ENCODE results near the gene MYH10. TPM values are rescaled to one million over a fixed set of nuclear protein-coding genes. Genes with fewer than 3 reads are reported as not detected.

Gene MYH10
- total RNA-seq, 2 donors from 2014 or later: 48.6 to 56.6 TPM

DNA sequence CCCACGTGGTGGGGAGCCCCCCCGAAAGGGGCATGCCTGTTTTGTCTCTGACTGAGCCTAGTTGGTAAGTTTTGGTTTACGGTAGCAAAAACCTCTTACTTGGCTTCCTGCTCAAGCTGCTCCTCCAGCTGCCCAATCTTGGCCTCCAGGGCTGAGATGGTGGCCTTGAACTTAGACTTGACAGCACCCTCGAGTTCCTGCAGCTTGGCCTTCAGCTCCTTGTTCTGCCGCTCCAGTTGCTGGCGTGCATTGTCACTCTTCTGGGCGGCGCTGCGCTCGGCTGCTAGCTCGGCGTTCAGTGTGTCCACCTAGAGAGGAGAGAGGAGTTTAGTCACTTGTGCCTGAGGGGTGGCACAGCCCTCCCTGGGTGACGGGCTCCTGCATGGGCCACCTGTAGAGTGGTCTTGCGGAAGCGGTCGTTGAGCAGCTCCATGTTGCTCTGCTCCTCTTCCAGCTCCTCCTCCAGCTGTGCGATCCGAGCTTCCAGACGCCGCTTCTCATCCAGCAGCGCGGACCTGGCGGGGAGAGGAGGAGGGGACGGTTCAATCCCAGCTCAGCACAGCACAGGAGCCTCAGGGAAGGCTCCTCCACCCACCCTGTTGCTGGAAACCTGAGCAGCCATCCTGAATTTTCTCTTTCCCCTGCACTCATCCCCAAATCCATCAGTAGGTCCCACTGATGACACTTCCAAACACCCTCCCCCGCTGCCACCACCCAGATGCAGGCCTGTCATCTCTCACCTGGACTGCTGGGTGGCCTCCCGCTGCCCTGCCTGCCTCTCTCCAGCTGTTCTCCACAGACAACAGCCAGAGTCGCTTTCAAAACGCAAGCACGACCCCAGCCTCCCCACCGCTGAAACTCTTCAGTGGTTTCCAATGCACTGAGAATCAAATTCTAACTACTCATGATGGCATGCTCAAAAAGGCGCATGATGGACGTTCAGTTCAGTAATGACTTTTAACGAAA is 150.2 kb downstream of the MYH10 start:
- Histone ChIP-seq H3K36me3 (peaks cover 5 to 8% of the 10 kb centered on the region in 2 donors), H3K4me3 (no peak overlapping the region), H3K27ac (no peak overlapping the region), H3K27me3 (replicated peaks; ENCODE audit: insufficient read depth) (no peaks in the 10 kb centered on the region), H3K4me1 (replicated peaks) (no peaks in the 10 kb centered on the region), H3K9me3 (no peaks in the 10 kb centered on the region)
- WGBS: 90% methylated on average over 33 of the region's 33 CpGs
- intact Hi-C loops (cut with DNase I): no loop called here
- DNase-seq (ENCODE audit: low spot score): no peak
- TF ChIP-seq POLR2A (IDR thresholded peaks at IDR 0.05) (no peak), POLR2AphosphoS5 (IDR thresholded peaks at IDR 0.05) (no peak)
- TF ChIP-seq, protein P1, sequence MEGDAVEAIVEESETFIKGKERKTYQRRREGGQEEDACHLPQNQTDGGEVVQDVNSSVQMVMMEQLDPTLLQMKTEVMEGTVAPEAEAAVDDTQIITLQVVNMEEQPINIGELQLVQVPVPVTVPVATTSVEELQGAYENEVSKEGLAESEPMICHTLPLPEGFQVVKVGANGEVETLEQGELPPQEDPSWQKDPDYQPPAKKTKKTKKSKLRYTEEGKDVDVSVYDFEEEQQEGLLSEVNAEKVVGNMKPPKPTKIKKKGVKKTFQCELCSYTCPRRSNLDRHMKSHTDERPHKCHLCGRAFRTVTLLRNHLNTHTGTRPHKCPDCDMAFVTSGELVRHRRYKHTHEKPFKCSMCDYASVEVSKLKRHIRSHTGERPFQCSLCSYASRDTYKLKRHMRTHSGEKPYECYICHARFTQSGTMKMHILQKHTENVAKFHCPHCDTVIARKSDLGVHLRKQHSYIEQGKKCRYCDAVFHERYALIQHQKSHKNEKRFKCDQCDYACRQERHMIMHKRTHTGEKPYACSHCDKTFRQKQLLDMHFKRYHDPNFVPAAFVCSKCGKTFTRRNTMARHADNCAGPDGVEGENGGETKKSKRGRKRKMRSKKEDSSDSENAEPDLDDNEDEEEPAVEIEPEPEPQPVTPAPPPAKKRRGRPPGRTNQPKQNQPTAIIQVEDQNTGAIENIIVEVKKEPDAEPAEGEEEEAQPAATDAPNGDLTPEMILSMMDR (IDR thresholded peaks at IDR 0.05): no peak

DNA sequence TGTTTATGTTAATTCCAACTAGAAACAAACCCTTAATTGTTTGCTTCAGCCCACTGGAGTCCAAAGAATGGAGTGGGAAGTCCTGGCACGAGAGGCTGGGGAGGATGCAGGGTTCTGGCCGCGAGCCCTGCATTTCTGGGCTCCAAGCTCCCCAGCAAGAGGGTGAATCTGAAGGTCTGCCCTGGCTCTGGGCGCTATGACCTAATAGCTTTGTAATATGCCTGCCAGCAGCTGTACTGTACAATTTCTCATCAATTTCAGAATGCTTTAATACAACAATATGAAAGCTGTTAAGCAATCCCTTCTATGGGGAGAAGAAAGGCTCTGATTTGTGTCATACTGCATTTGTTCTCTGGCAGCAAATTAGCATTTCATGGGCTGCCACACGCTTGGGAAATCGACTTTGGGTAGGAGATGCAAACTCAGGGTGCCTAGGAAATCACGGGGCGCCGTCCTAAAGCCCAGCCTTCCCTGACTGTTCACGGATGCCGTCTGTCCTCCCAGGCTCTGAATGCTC is 151.0 kb downstream of the MYH10 start:
- no peak for DNase-seq (ENCODE audit: low spot score)
- 67% methylated on average over 11 of the region's 11 CpGs for WGBS
- TF ChIP-seq POLR2AphosphoS5 (IDR thresholded peaks at IDR 0.05): no peak
- TF ChIP-seq POLR2A (IDR thresholded peaks at IDR 0.05): no peak
- TF ChIP-seq, protein P1 (IDR thresholded peaks at IDR 0.05): no peak
- H3K27ac ChIP-seq: no peak overlapping the region
- no peaks in the 10 kb centered on the region for H3K9me3 ChIP-seq
- H3K4me1 ChIP-seq (replicated peaks): no peaks in the 10 kb centered on the region
- no peak overlapping the region for H3K4me3 ChIP-seq
- H3K36me3 ChIP-seq: peaks cover 8 to 11% of the 10 kb centered on the region in 2 donors
- H3K27me3 ChIP-seq (replicated peaks; ENCODE audit: insufficient read depth): no peaks in the 10 kb centered on the region
- intact Hi-C loops (cut with DNase I): no loop called here

DNA sequence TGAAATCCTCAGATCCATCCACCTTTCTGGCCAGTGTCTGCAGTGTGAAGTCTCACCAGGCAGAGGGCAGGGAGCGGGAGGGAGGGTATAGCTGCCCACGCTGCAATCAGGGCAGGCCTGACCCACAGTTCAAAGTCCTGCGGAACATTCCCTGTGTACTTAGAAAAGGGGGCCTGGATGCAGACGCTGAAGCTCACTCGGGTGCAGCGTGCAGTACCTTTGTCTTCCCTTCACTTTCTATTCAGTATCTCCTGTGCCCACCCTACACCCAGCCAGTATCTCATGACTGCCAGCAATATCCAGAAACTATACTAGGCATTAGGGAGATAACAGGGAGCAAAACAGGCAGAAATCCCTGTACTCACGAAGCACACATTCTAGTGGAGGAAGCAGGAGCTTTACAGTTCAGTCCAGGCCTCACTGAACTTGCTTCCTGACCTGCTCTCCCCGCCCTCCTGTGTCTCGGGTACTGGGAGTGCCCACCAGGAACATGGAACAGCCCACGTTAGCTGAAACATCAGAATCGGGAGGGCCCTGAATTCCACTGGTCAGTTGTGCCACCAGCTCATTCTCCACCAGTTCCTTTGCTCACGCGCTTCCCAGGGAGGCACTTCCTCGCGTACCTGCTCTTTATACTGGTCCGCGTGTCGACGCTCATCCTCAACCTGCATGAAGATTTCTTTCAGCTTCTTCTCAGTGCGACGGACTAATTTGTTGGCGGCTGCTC is 152.6 kb downstream of the MYH10 start:
- TF ChIP-seq, protein P1 (IDR thresholded peaks at IDR 0.05): no peak
- no peak for TF ChIP-seq POLR2AphosphoS5 (IDR thresholded peaks at IDR 0.05)
- TF ChIP-seq POLR2A (IDR thresholded peaks at IDR 0.05): no peak
- no peak overlapping the region for H3K4me3 ChIP-seq
- intact Hi-C loops (cut with DNase I): no loop called here
- H3K9me3 ChIP-seq: no peaks in the 10 kb centered on the region
- H3K4me1 ChIP-seq (replicated peaks): no peaks in the 10 kb centered on the region
- 94% methylated on average over 22 of the region's 22 CpGs for WGBS
- no peaks in the 10 kb centered on the region for H3K27me3 ChIP-seq (replicated peaks; ENCODE audit: insufficient read depth)
- no peak overlapping the region for H3K27ac ChIP-seq
- no peak for DNase-seq (ENCODE audit: low spot score)
- peaks cover 4 to 16% of the 10 kb centered on the region in 2 donors for H3K36me3 ChIP-seq

DNA sequence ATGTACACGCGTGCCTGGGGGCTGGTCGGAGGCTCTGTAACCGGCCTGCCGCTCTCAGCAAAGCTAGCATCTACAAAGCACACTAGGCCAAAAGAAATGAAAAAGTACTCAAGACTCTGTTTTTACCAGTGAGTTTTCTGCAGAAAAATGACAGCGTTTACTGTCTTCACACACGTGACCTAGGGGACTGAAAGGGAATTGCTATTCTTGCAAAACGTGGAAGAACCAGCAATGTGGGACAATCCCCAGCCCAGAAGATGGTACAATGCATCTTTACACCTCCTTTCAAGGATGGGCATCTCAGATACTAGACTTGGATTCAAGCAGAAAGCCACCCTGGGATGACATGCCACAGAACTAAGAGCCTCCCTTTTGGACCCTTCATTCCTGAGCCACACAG is 153.4 kb downstream of the MYH10 start:
- TF ChIP-seq POLR2A (IDR thresholded peaks at IDR 0.05) (no peak), POLR2AphosphoS5 (IDR thresholded peaks at IDR 0.05) (no peak)
- TF ChIP-seq, protein P1 (IDR thresholded peaks at IDR 0.05): no peak
- H3K36me3 ChIP-seq: peaks cover 4 to 16% of the 10 kb centered on the region in 2 donors
- no peak overlapping the region for H3K4me3 ChIP-seq
- 92% methylated on average over 8 of the region's 8 CpGs for WGBS
- H3K4me1 ChIP-seq (replicated peaks): no peaks in the 10 kb centered on the region
- H3K27ac ChIP-seq: no peak overlapping the region
- H3K9me3 ChIP-seq: no peaks in the 10 kb centered on the region
- no peak for DNase-seq (ENCODE audit: low spot score)
- no peaks in the 10 kb centered on the region for H3K27me3 ChIP-seq (replicated peaks; ENCODE audit: insufficient read depth)
- intact Hi-C loops (cut with DNase I): no loop called here
